ENCODE data around the gene CNIH3.

The CNIH3 gene

GRCh38 chr1:224777180-224777579 is 161.1 kb downstream of the CNIH3 start:
- DNase-seq: no peak
- Mint-ChIP-seq H3K4me1 (no peaks in the 10 kb centered on the region), H3K4me3 (no peak overlapping the region), H3K27ac (no peak overlapping the region), H3K36me3 (ENCODE audit: low read depth) (no peaks in the 10 kb centered on the region), H3K9me3 (no peaks in the 10 kb centered on the region), H3K27me3 (ENCODE audit: low read depth, poor library complexity) (peaks cover 5% of the 10 kb centered on the region)
- no peak for TF ChIP-seq CTCF (IDR thresholded peaks at IDR 0.05)

- H3K27ac Mint-ChIP-seq: no peak overlapping the region
- no peak overlapping the region for H3K4me3 Mint-ChIP-seq
- no peak for TF ChIP-seq CTCF (IDR thresholded peaks at IDR 0.05)
- H3K27me3 Mint-ChIP-seq (ENCODE audit: low read depth, poor library complexity): peaks cover 12% of the 10 kb centered on the region
- no peak for DNase-seq
- H3K9me3 Mint-ChIP-seq: no peaks in the 10 kb centered on the region
- H3K4me1 Mint-ChIP-seq: peaks cover 6% of the 10 kb centered on the region
- H3K36me3 Mint-ChIP-seq (ENCODE audit: low read depth): no peaks in the 10 kb centered on the region
Observed at GRCh38 chr1:224779536-224779935, 163.4 kb downstream of the CNIH3 start.

GRCh38 chr1:224780736-224781135 is 164.6 kb downstream of the CNIH3 start:
- no peak for DNase-seq
- no peak overlapping the region for H3K27ac Mint-ChIP-seq
- peaks cover 13% of the 10 kb centered on the region for H3K27me3 Mint-ChIP-seq (ENCODE audit: low read depth, poor library complexity)
- H3K36me3 Mint-ChIP-seq (ENCODE audit: low read depth): no peaks in the 10 kb centered on the region
- peaks cover 6% of the 10 kb centered on the region for H3K4me1 Mint-ChIP-seq
- no peak for TF ChIP-seq CTCF (IDR thresholded peaks at IDR 0.05)
- no peaks in the 10 kb centered on the region for H3K9me3 Mint-ChIP-seq
- no peak overlapping the region for H3K4me3 Mint-ChIP-seq

GRCh38 chr1:224781800-224782199 is 165.7 kb downstream of the CNIH3 start:
- Mint-ChIP-seq H3K27ac (no peak overlapping the region), H3K4me1 (peaks cover 6% of the 10 kb centered on the region), H3K9me3 (no peaks in the 10 kb centered on the region), H3K4me3 (no peak overlapping the region), H3K36me3 (ENCODE audit: low read depth) (no peaks in the 10 kb centered on the region), H3K27me3 (ENCODE audit: low read depth, poor library complexity) (peaks cover 13% of the 10 kb centered on the region)
- TF ChIP-seq CTCF (IDR thresholded peaks at IDR 0.05): no peak
- no peak for DNase-seq

GRCh38 chr1:224782281-224783000 is 166.3 kb downstream of the CNIH3 start:
- DNase-seq: no peak
- H3K4me1 Mint-ChIP-seq: peaks cover 6% of the 10 kb centered on the region
- no peak overlapping the region for H3K27ac Mint-ChIP-seq
- no peak overlapping the region for H3K4me3 Mint-ChIP-seq
- peaks cover 16% of the 10 kb centered on the region for H3K27me3 Mint-ChIP-seq (ENCODE audit: low read depth, poor library complexity)
- no peaks in the 10 kb centered on the region for H3K36me3 Mint-ChIP-seq (ENCODE audit: low read depth)
- H3K9me3 Mint-ChIP-seq: no peaks in the 10 kb centered on the region
- TF ChIP-seq CTCF (IDR thresholded peaks at IDR 0.05): no peak

GRCh38 chr1:224783006-224783651 is 167.0 kb downstream of the CNIH3 start:
- Mint-ChIP-seq H3K4me1 (peaks cover 6% of the 10 kb centered on the region), H3K27me3 (ENCODE audit: low read depth, poor library complexity) (peaks cover 16% of the 10 kb centered on the region), H3K27ac (no peak overlapping the region), H3K36me3 (ENCODE audit: low read depth) (no peaks in the 10 kb centered on the region), H3K4me3 (no peak overlapping the region), H3K9me3 (no peaks in the 10 kb centered on the region)
- no peak for DNase-seq
- TF ChIP-seq CTCF (IDR thresholded peaks at IDR 0.05): no peak

Data from nephron progenitor cell (in vitro differentiated cells).